ENCODE results near the gene TMEFF2. TPM values are rescaled to one million over a fixed set of nuclear protein-coding genes. Genes with fewer than 3 reads are reported as not detected.

The TMEFF2 gene
- total RNA-seq, 5 donors from 2014 or later (not counting 1 experiment from before 2014, with no cell fraction given): not detected

- DNase-seq (no peak), ATAC-seq (replicated peaks in 1 of 4) (no peak)
- ChIA-PET CTCF (no interaction called here), POLR2A (no interaction called here)
- H3K27ac ChIP-seq (ENCODE audit: low read length): no peak overlapping the region
- Mint-ChIP-seq H3K9me3 (no peaks in the 10 kb centered on the region), H3K27ac (no peak overlapping the region), H3K4me3 (no peak overlapping the region), H3K36me3 (no peaks in the 10 kb centered on the region), H3K4me1 (no peaks in the 10 kb centered on the region), H3K27me3 (peaks cover 7 to 20% of the 10 kb centered on the region in 2 donors)
- no CpG with 5 or more reads among the region's 2 CpGs for WGBS (ENCODE audit: insufficient coverage)
- peaks cover 0 to 6% of the 10 kb centered on the region in 2 experiments for H3K27me3 ChIP-seq (replicated peaks in 1 of 2; ENCODE audit: control insufficient read depth in 2 of 2, extremely low read depth in 1 of 2, insufficient read depth in 2 of 2, low read length in 1 of 2)
- no peak overlapping the region for H3K4me3 ChIP-seq (ENCODE audit: control insufficient read depth in 1 of 2, extremely low read depth in 1 of 2, low read length in 1 of 2)
- H3K4me1 ChIP-seq (ENCODE audit: control insufficient read depth in 1 of 2, extremely low read depth in 1 of 2, insufficient read depth in 2 of 2, low read length in 2 of 2): no peaks in the 10 kb centered on the region
- H3K36me3 ChIP-seq (ENCODE audit: control insufficient read depth in 2 of 2, extremely low read depth in 1 of 2, insufficient read depth in 1 of 2, low read length in 1 of 2): no peaks in the 10 kb centered on the region
- H3K9me3 ChIP-seq: no peaks in the 10 kb centered on the region
Observed at GRCh38 chr2:191915750-191916149, 279.0 kb downstream of the TMEFF2 start.

- Mint-ChIP-seq H3K4me3 (no peak overlapping the region), H3K4me1 (no peaks in the 10 kb centered on the region), H3K27ac (no peak overlapping the region), H3K36me3 (no peaks in the 10 kb centered on the region), H3K9me3 (no peaks in the 10 kb centered on the region), H3K27me3 (peaks cover 5 to 20% of the 10 kb centered on the region in 2 donors)
- CTCF ChIA-PET: interaction anchor here in 1 of 2 donors (0.5 kb wide), 1 partner anchor 41 kb away, joined by 3 read pairs; no protein-coding TSS in a partner anchor
- ATAC-seq (replicated peaks in 1 of 4): no peak
- Histone ChIP-seq H3K4me3 (ENCODE audit: control insufficient read depth in 1 of 2, extremely low read depth in 1 of 2, low read length in 1 of 2) (no peak overlapping the region), H3K4me1 (ENCODE audit: control insufficient read depth in 1 of 2, extremely low read depth in 1 of 2, insufficient read depth in 2 of 2, low read length in 2 of 2) (no peaks in the 10 kb centered on the region), H3K27me3 (replicated peaks in 1 of 2; ENCODE audit: control insufficient read depth in 2 of 2, extremely low read depth in 1 of 2, insufficient read depth in 2 of 2, low read length in 1 of 2) (peaks cover 0 to 6% of the 10 kb centered on the region in 2 experiments), H3K36me3 (ENCODE audit: control insufficient read depth in 2 of 2, extremely low read depth in 1 of 2, insufficient read depth in 1 of 2, low read length in 1 of 2) (no peaks in the 10 kb centered on the region), H3K27ac (ENCODE audit: low read length) (no peak overlapping the region), H3K9me3 (no peaks in the 10 kb centered on the region)
- POLR2A ChIA-PET: no interaction called here
- DNase-seq: no peak
- WGBS (ENCODE audit: insufficient coverage): no CpG with 5 or more reads among the region's 1 CpG
Observed at GRCh38 chr2:191913796-191914195, 280.9 kb downstream of the TMEFF2 start.

GRCh38 chr2:191912764-191913163 lies 282.0 kb downstream of the TMEFF2 start:
- no peak overlapping the region for H3K4me3 Mint-ChIP-seq
- ATAC-seq (replicated peaks in 1 of 4) (no peak), DNase-seq (no peak)
- no peaks in the 10 kb centered on the region for H3K9me3 ChIP-seq
- H3K27ac ChIP-seq (ENCODE audit: low read length): no peak overlapping the region
- H3K36me3 Mint-ChIP-seq: no peaks in the 10 kb centered on the region
- H3K27ac Mint-ChIP-seq: no peak overlapping the region
- no peak overlapping the region for H3K4me3 ChIP-seq (ENCODE audit: control insufficient read depth in 1 of 2, extremely low read depth in 1 of 2, low read length in 1 of 2)
- H3K36me3 ChIP-seq (ENCODE audit: control insufficient read depth in 2 of 2, extremely low read depth in 1 of 2, insufficient read depth in 1 of 2, low read length in 1 of 2): no peaks in the 10 kb centered on the region
- no peaks in the 10 kb centered on the region for H3K9me3 Mint-ChIP-seq
- no peaks in the 10 kb centered on the region for H3K27me3 ChIP-seq (replicated peaks in 1 of 2; ENCODE audit: control insufficient read depth in 2 of 2, extremely low read depth in 1 of 2, insufficient read depth in 2 of 2, low read length in 1 of 2)
- CTCF ChIA-PET: no interaction called here
- H3K27me3 Mint-ChIP-seq: peaks cover 8 to 20% of the 10 kb centered on the region in 2 donors
- H3K4me1 Mint-ChIP-seq: no peaks in the 10 kb centered on the region
- WGBS (ENCODE audit: insufficient coverage): 33% methylated on average over 1 of the region's 3 CpGs
- POLR2A ChIA-PET: no interaction called here
- H3K4me1 ChIP-seq (ENCODE audit: control insufficient read depth in 1 of 2, extremely low read depth in 1 of 2, insufficient read depth in 2 of 2, low read length in 2 of 2): no peaks in the 10 kb centered on the region

- H3K27me3 Mint-ChIP-seq: peaks cover 8% of the 10 kb centered on the region in 2 donors
- H3K4me3 Mint-ChIP-seq: no peak overlapping the region
- DNase-seq (no peak), ATAC-seq (replicated peaks in 1 of 4) (no peak)
- no peaks in the 10 kb centered on the region for H3K4me1 Mint-ChIP-seq
- Histone ChIP-seq H3K27ac (ENCODE audit: low read length) (no peak overlapping the region), H3K4me3 (ENCODE audit: control insufficient read depth in 1 of 2, extremely low read depth in 1 of 2, low read length in 1 of 2) (no peak overlapping the region), H3K27me3 (replicated peaks in 1 of 2; ENCODE audit: control insufficient read depth in 2 of 2, extremely low read depth in 1 of 2, insufficient read depth in 2 of 2, low read length in 1 of 2) (no peaks in the 10 kb centered on the region), H3K4me1 (ENCODE audit: control insufficient read depth in 1 of 2, extremely low read depth in 1 of 2, insufficient read depth in 2 of 2, low read length in 2 of 2) (no peaks in the 10 kb centered on the region), H3K36me3 (ENCODE audit: control insufficient read depth in 2 of 2, extremely low read depth in 1 of 2, insufficient read depth in 1 of 2, low read length in 1 of 2) (no peaks in the 10 kb centered on the region), H3K9me3 (no peaks in the 10 kb centered on the region)
- ChIA-PET POLR2A (no interaction called here), CTCF (no interaction called here)
- no peak overlapping the region for H3K27ac Mint-ChIP-seq
- no peaks in the 10 kb centered on the region for H3K9me3 Mint-ChIP-seq
- 26% methylated on average over 2 of the region's 2 CpGs for WGBS (ENCODE audit: insufficient coverage)
- H3K36me3 Mint-ChIP-seq: no peaks in the 10 kb centered on the region
Observed at GRCh38 chr2:191910518-191910917, 284.2 kb downstream of the TMEFF2 start.

GRCh38 chr2:191908874-191909273 lies 285.9 kb downstream of the TMEFF2 start:
- no peaks in the 10 kb centered on the region for H3K36me3 ChIP-seq (ENCODE audit: control insufficient read depth in 2 of 2, extremely low read depth in 1 of 2, insufficient read depth in 1 of 2, low read length in 1 of 2)
- Mint-ChIP-seq H3K36me3 (no peaks in the 10 kb centered on the region), H3K27ac (no peak overlapping the region), H3K4me1 (no peaks in the 10 kb centered on the region), H3K4me3 (no peak overlapping the region), H3K27me3 (peaks cover 6 to 7% of the 10 kb centered on the region in 2 donors), H3K9me3 (no peaks in the 10 kb centered on the region)
- H3K27ac ChIP-seq (ENCODE audit: low read length): no peak overlapping the region
- DNase-seq (no peak), ATAC-seq (replicated peaks in 1 of 4) (no peak)
- no peaks in the 10 kb centered on the region for H3K27me3 ChIP-seq (replicated peaks in 1 of 2; ENCODE audit: control insufficient read depth in 2 of 2, extremely low read depth in 1 of 2, insufficient read depth in 2 of 2, low read length in 1 of 2)
- H3K9me3 ChIP-seq: no peaks in the 10 kb centered on the region
- POLR2A ChIA-PET: no interaction called here
- H3K4me1 ChIP-seq (ENCODE audit: control insufficient read depth in 1 of 2, extremely low read depth in 1 of 2, insufficient read depth in 2 of 2, low read length in 2 of 2): no peaks in the 10 kb centered on the region
- CTCF ChIA-PET: no interaction called here
- no peak overlapping the region for H3K4me3 ChIP-seq (ENCODE audit: control insufficient read depth in 1 of 2, extremely low read depth in 1 of 2, low read length in 1 of 2)

GRCh38 chr2:191907545-191907944 lies 287.2 kb downstream of the TMEFF2 start:
- no peaks in the 10 kb centered on the region for H3K36me3 Mint-ChIP-seq
- WGBS (ENCODE audit: insufficient coverage): 67% methylated on average over 2 of the region's 3 CpGs
- ChIA-PET POLR2A (no interaction called here), CTCF (no interaction called here)
- H3K27ac Mint-ChIP-seq: no peak overlapping the region
- ATAC-seq (replicated peaks in 1 of 4) (no peak), DNase-seq (no peak)
- Histone ChIP-seq H3K4me1 (ENCODE audit: control insufficient read depth in 1 of 2, extremely low read depth in 1 of 2, insufficient read depth in 2 of 2, low read length in 2 of 2) (no peaks in the 10 kb centered on the region), H3K4me3 (ENCODE audit: control insufficient read depth in 1 of 2, extremely low read depth in 1 of 2, low read length in 1 of 2) (no peak overlapping the region), H3K36me3 (ENCODE audit: control insufficient read depth in 2 of 2, extremely low read depth in 1 of 2, insufficient read depth in 1 of 2, low read length in 1 of 2) (no peaks in the 10 kb centered on the region), H3K27ac (ENCODE audit: low read length) (no peak overlapping the region), H3K9me3 (no peaks in the 10 kb centered on the region), H3K27me3 (replicated peaks in 1 of 2; ENCODE audit: control insufficient read depth in 2 of 2, extremely low read depth in 1 of 2, insufficient read depth in 2 of 2, low read length in 1 of 2) (no peaks in the 10 kb centered on the region)
- no peak overlapping the region for H3K4me3 Mint-ChIP-seq
- no peaks in the 10 kb centered on the region for H3K4me1 Mint-ChIP-seq
- no peaks in the 10 kb centered on the region for H3K9me3 Mint-ChIP-seq
- H3K27me3 Mint-ChIP-seq: peaks cover 6 to 7% of the 10 kb centered on the region in 2 donors

- Mint-ChIP-seq H3K27me3 (peaks cover 4 to 5% of the 10 kb centered on the region in 2 donors), H3K36me3 (no peaks in the 10 kb centered on the region), H3K9me3 (no peaks in the 10 kb centered on the region), H3K4me1 (no peaks in the 10 kb centered on the region), H3K4me3 (no peak overlapping the region), H3K27ac (no peak overlapping the region)
- Histone ChIP-seq H3K4me1 (ENCODE audit: control insufficient read depth in 1 of 2, extremely low read depth in 1 of 2, insufficient read depth in 2 of 2, low read length in 2 of 2) (no peaks in the 10 kb centered on the region), H3K4me3 (ENCODE audit: control insufficient read depth in 1 of 2, extremely low read depth in 1 of 2, low read length in 1 of 2) (no peak overlapping the region), H3K9me3 (no peaks in the 10 kb centered on the region), H3K36me3 (ENCODE audit: control insufficient read depth in 2 of 2, extremely low read depth in 1 of 2, insufficient read depth in 1 of 2, low read length in 1 of 2) (no peaks in the 10 kb centered on the region), H3K27ac (ENCODE audit: low read length) (no peak overlapping the region), H3K27me3 (replicated peaks in 1 of 2; ENCODE audit: control insufficient read depth in 2 of 2, extremely low read depth in 1 of 2, insufficient read depth in 2 of 2, low read length in 1 of 2) (no peaks in the 10 kb centered on the region)
- ChIA-PET CTCF (no interaction called here), POLR2A (no interaction called here)
- DNase-seq (no peak), ATAC-seq (replicated peaks in 1 of 4) (no peak)
Observed at GRCh38 chr2:191907091-191907490, 287.6 kb downstream of the TMEFF2 start.
